ENCODE measurements around the gene PIK3R6.

Gene PIK3R6

GRCh38 chr17:8849311-8850041 lies 18.0 kb downstream of the PIK3R6 start:
- no peak for DNase-seq

GRCh38 chr17:8847891-8848290 lies 19.6 kb downstream of the PIK3R6 start:
- no peak for DNase-seq

- DNase-seq: no peak
Measured at GRCh38 chr17:8846768-8847211, 20.7 kb downstream of the PIK3R6 start.

- DNase-seq: no peak
Measured at GRCh38 chr17:8844229-8845218, 22.9 kb downstream of the PIK3R6 start.

GRCh38 chr17:8843344-8843743 lies 24.1 kb downstream of the PIK3R6 start:
- no peak for DNase-seq

- DNase-seq: no peak
Measured at GRCh38 chr17:8841844-8842243, 25.6 kb downstream of the PIK3R6 start.

GRCh38 chr17:8839410-8839935 lies 28.0 kb downstream of the PIK3R6 start:
- no peak for DNase-seq

- DNase-seq: no peak
Measured at GRCh38 chr17:8838551-8839095, 28.9 kb downstream of the PIK3R6 start.

- no peak for DNase-seq
Measured at GRCh38 chr17:8837563-8838075, 29.9 kb downstream of the PIK3R6 start.

- DNase-seq: no peak
Measured at GRCh38 chr17:8836821-8837562, 30.5 kb downstream of the PIK3R6 start.

GRCh38 chr17:8835631-8836364 lies 31.7 kb downstream of the PIK3R6 start:
- no peak for DNase-seq

- DNase-seq: no peak
Measured at GRCh38 chr17:8835106-8835505, 32.4 kb downstream of the PIK3R6 start.

GRCh38 chr17:8832711-8833352 lies 34.6 kb downstream of the PIK3R6 start:
- no peak for DNase-seq

GRCh38 chr17:8831234-8831849 lies 36.1 kb downstream of the PIK3R6 start:
- no peak for DNase-seq

GRCh38 chr17:8830141-8830540 lies 37.3 kb downstream of the PIK3R6 start:
- no peak for DNase-seq

- no peak for DNase-seq
Measured at GRCh38 chr17:8829036-8829941, 38.2 kb downstream of the PIK3R6 start.

GRCh38 chr17:8828517-8828875 lies 39.0 kb downstream of the PIK3R6 start:
- DNase-seq: no peak

GRCh38 chr17:8826808-8827435 lies 40.6 kb downstream of the PIK3R6 start:
- no peak for DNase-seq

GRCh38 chr17:8825802-8826201 lies 41.7 kb downstream of the PIK3R6 start:
- no peak for DNase-seq

Data from DMS153 (cell line).